HepG2 (cell line): ENCODE data around the gene PHLDB1. TPM values are rescaled to one million over a fixed set of nuclear protein-coding genes. Genes with fewer than 3 reads are reported as not detected.

Experiments
- DNMT3B ChIP-seq: conservative IDR thresholded peaks from 2 replicates; pipeline ENCODE4 v1.6.1; 2016; ENCODE audit warnings: missing biosample characterization, control low read depth
- GABPA ChIP-seq, 2 experiments: IDR thresholded peaks; 2 replicates each; pipeline ENCODE4 v1.6.1; 2011 to 2016; ENCODE audit warnings: low read depth in 2 of 2, low read length in 1 of 2, missing biosample characterization in 1 of 2, missing genetic modification characterization in 1 of 2
- MAFF ChIP-seq: IDR thresholded peaks from 2 replicates; pipeline ENCODE4 v1.6.1; 2011; ENCODE audit warnings: low read depth, low read length, improper control_type of control experiment
- SALL2 ChIP-seq: sonication (generic); formaldehyde crosslinking; IDR thresholded peaks from 2 replicates; pipeline ENCODE4 v1.8.1; 2023; ENCODE audit warnings: mild to moderate bottlenecking, missing genetic modification reagents, inconsistent platforms
- TARDBP ChIP-seq: sonication (generic); formaldehyde crosslinking; IDR thresholded peaks from 2 replicates; pipeline ENCODE4 v1.8.0; 2022; ENCODE audit warnings: mild to moderate bottlenecking, missing genetic modification reagents
- YEATS4 ChIP-seq: sonication (generic); formaldehyde crosslinking; IDR thresholded peaks from 2 replicates; pipeline ENCODE4 v1.4.0; 2020; ENCODE audit warnings: missing genetic modification reagents, borderline replicate concordance
- ZMYM2 ChIP-seq: sonication (generic); formaldehyde crosslinking; IDR thresholded peaks from 2 replicates; pipeline ENCODE4 v1.8.0; 2022; ENCODE audit warnings: mild to moderate bottlenecking, missing genetic modification reagents
- ZNF230 ChIP-seq: sonication (generic); formaldehyde crosslinking; IDR thresholded peaks from 2 replicates; pipeline ENCODE4 v1.4.0; 2020; ENCODE audit warnings: mild to moderate bottlenecking, missing genetic modification reagents
- ZNF234 ChIP-seq: sonication (generic); formaldehyde crosslinking; conservative IDR thresholded peaks from 2 replicates; pipeline ENCODE4 v1.5.1; 2020; ENCODE audit warnings: mild to moderate bottlenecking, missing genetic modification reagents
- ZNF549 ChIP-seq: sonication (generic); formaldehyde crosslinking; IDR thresholded peaks from 2 replicates; pipeline ENCODE4 v1.5.0; 2020; ENCODE audit warnings: missing genetic modification reagents
- ZNF724P ChIP-seq: sonication (generic); formaldehyde crosslinking; IDR thresholded peaks from 2 replicates; pipeline ENCODE4 v1.8.0; 2022; ENCODE audit warnings: missing genetic modification reagents, borderline replicate concordance
- polyA plus RNA-seq, 8 experiments: library from polyadenylated mRNA; depleted of rRNA in 3 of 8; stranded (reverse) in 7 of 8; unstranded in 1 of 8; fragments of >200 nt; fragmentation: Illumina TruSeq in 4 of 8; extraction: Trizol in 4 of 8; gene quantifications; 2 replicates each; pipeline versions ENCODE4 v1.2.1 to v1.2.3, GENCODE V29; 2011 to 2016; ENCODE audit warnings: low read depth in 4 of 8, missing spikeins in 1 of 8, mixed read lengths in 1 of 8; ENCODE audit not compliant: insufficient read depth in 1 of 8
- total RNA-seq, 5 experiments: library from RNA; depleted of rRNA; stranded (reverse); fragments of >200 nt; fragmentation: Illumina TruSeq; extraction: Trizol; gene quantifications; 2 replicates each; pipeline ENCODE4 v1.2.3, GENCODE V29; 2016; ENCODE audit warnings: low read depth in 1 of 5
- TF ChIP-seq, protein P1 (sequence below): sonication (generic); formaldehyde crosslinking; IDR thresholded peaks from 2 replicates; pipeline ENCODE4 v1.8.1; 2023; ENCODE audit warnings: mild to moderate bottlenecking, missing genetic modification reagents
- TF ChIP-seq, protein P2 (sequence below), 2 experiments: sonication (generic) in 1 of 2; formaldehyde crosslinking in 1 of 2; IDR thresholded peaks; 2 replicates each; pipeline versions ENCODE4 v1.6.1 to v1.9.0; 2014 to 2022; ENCODE audit warnings: antibody characterized with exemption in 1 of 2, borderline replicate concordance in 1 of 2, inconsistent platforms in 1 of 2, low read depth in 1 of 2, missing genetic modification reagents in 1 of 2
- TF ChIP-seq, protein P3 (sequence below): sonication (generic); formaldehyde crosslinking; IDR thresholded peaks from 2 replicates; pipeline ENCODE4 v1.9.0; 2021; ENCODE audit warnings: missing genetic modification reagents, borderline replicate concordance
- TF ChIP-seq, protein P4 (sequence below): sonication (generic); formaldehyde crosslinking; conservative IDR thresholded peaks from 2 replicates; pipeline ENCODE4 v1.4.0; 2020; ENCODE audit warnings: mild to moderate bottlenecking, missing genetic modification reagents, moderate library complexity

PHLDB1 gene
- total and polyA plus RNA-seq, 2 of the 13 experiments (the other 11 are each of a cell fraction or from before 2014, with no cell fraction given): 13.8 to 14.2 TPM

DNA sequence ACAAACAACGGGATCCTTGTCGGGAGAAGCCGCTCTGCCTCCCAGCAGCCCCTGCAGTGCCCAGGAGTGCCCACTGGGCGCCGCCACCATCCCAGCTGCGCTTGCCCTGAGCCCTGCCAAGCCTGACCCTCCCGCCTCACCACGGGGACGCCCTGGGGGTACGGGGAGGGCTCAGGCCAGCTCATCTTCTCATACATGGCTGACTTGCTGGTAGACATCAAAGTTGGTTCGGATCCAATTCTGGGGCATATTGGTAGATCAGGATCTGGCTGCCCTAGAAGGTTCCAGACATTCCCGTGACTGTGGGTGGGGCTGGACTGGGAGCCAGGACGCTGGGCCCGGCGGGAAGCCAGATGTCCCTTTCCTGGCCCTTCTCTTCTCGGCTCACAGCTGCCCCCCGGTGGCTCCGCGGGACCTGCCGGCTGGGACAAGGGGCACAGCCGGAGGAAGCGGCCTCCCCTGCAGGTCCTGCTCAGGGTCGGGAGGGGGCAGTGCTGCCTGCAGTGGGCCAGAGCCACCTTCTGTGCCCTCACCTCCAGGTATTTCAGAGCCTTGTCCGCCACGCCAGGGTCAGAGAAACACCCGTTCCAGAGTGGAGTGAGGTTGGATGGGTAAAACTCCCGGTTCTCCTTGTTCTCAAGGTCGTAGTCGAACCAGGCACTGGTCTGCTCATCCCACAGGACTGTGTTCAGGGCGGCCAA, 82.6 kb downstream of the PHLDB1 start (continued):
- TF ChIP-seq, protein P1, sequence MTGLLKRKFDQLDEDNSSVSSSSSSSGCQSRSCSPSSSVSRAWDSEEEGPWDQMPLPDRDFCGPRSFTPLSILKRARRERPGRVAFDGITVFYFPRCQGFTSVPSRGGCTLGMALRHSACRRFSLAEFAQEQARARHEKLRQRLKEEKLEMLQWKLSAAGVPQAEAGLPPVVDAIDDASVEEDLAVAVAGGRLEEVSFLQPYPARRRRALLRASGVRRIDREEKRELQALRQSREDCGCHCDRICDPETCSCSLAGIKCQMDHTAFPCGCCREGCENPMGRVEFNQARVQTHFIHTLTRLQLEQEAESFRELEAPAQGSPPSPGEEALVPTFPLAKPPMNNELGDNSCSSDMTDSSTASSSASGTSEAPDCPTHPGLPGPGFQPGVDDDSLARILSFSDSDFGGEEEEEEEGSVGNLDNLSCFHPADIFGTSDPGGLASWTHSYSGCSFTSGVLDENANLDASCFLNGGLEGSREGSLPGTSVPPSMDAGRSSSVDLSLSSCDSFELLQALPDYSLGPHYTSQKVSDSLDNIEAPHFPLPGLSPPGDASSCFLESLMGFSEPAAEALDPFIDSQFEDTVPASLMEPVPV (CRISPR knock-in tag): peak; percentile 51; the same call in 1 of the 2 replicates
- TF ChIP-seq YEATS4 (CRISPR knock-in tag) (no peak; the same call in 1 of the 2 replicates), TARDBP (peak; percentile 85), SALL2 (peak; percentile 83; the same call in 1 of the 2 replicates), ZNF230 (no peak), ZNF549 (CRISPR knock-in tag) (no peak), MAFF (no peak), ZNF234 (CRISPR knock-in tag) (no peak), ZNF724P (CRISPR knock-in tag) (no peak), ZMYM2 (CRISPR knock-in tag) (no peak), DNMT3B (CRISPR knock-in tag) (no peak), GABPA (IDR thresholded peaks at IDR 0.05; ENCODE audit: low read depth, low read length) (no peak), GABPA (CRISPR knock-in tag; IDR thresholded peaks at IDR 0.05; ENCODE audit: low read depth) (peak; percentile 51; the same call in 1 of the 2 replicates)
- TF ChIP-seq, protein P2, sequence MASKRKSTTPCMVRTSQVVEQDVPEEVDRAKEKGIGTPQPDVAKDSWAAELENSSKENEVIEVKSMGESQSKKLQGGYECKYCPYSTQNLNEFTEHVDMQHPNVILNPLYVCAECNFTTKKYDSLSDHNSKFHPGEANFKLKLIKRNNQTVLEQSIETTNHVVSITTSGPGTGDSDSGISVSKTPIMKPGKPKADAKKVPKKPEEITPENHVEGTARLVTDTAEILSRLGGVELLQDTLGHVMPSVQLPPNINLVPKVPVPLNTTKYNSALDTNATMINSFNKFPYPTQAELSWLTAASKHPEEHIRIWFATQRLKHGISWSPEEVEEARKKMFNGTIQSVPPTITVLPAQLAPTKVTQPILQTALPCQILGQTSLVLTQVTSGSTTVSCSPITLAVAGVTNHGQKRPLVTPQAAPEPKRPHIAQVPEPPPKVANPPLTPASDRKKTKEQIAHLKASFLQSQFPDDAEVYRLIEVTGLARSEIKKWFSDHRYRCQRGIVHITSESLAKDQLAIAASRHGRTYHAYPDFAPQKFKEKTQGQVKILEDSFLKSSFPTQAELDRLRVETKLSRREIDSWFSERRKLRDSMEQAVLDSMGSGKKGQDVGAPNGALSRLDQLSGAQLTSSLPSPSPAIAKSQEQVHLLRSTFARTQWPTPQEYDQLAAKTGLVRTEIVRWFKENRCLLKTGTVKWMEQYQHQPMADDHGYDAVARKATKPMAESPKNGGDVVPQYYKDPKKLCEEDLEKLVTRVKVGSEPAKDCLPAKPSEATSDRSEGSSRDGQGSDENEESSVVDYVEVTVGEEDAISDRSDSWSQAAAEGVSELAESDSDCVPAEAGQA (IDR thresholded peaks at IDR 0.05; ENCODE audit: low read depth): no peak
- TF ChIP-seq, protein P2 (CRISPR knock-in tag; IDR thresholded peaks at IDR 0.05; ENCODE audit: borderline replicate concordance): no peak
- TF ChIP-seq, protein P3, sequence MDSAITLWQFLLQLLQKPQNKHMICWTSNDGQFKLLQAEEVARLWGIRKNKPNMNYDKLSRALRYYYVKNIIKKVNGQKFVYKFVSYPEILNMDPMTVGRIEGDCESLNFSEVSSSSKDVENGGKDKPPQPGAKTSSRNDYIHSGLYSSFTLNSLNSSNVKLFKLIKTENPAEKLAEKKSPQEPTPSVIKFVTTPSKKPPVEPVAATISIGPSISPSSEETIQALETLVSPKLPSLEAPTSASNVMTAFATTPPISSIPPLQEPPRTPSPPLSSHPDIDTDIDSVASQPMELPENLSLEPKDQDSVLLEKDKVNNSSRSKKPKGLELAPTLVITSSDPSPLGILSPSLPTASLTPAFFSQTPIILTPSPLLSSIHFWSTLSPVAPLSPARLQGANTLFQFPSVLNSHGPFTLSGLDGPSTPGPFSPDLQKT (CRISPR knock-in tag): no peak
- TF ChIP-seq, protein P4, sequence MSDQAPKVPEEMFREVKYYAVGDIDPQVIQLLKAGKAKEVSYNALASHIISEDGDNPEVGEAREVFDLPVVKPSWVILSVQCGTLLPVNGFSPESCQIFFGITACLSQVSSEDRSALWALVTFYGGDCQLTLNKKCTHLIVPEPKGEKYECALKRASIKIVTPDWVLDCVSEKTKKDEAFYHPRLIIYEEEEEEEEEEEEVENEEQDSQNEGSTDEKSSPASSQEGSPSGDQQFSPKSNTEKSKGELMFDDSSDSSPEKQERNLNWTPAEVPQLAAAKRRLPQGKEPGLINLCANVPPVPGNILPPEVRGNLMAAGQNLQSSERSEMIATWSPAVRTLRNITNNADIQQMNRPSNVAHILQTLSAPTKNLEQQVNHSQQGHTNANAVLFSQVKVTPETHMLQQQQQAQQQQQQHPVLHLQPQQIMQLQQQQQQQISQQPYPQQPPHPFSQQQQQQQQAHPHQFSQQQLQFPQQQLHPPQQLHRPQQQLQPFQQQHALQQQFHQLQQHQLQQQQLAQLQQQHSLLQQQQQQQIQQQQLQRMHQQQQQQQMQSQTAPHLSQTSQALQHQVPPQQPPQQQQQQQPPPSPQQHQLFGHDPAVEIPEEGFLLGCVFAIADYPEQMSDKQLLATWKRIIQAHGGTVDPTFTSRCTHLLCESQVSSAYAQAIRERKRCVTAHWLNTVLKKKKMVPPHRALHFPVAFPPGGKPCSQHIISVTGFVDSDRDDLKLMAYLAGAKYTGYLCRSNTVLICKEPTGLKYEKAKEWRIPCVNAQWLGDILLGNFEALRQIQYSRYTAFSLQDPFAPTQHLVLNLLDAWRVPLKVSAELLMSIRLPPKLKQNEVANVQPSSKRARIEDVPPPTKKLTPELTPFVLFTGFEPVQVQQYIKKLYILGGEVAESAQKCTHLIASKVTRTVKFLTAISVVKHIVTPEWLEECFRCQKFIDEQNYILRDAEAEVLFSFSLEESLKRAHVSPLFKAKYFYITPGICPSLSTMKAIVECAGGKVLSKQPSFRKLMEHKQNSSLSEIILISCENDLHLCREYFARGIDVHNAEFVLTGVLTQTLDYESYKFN: peak; percentile 36; the same call in 1 of the 2 replicates
